Testis (tissue), 3 donors: ENCODE data around the gene CBX3. TPM values are rescaled to one million over a fixed set of nuclear protein-coding genes. Genes with fewer than 3 reads are reported as not detected.
"Not testable (repeated sequence)": the region's sequence is repeated elsewhere in the genome, so short reads cannot be mapped to it uniquely, and the experiment has no call there.

Experiments used
- DNase-seq: peaks from one replicate; pipeline ENCODE4 v3.0.0-alpha.2; 2019
- H3K27ac ChIP-seq, 2 donors: fragments of 200-600 bp; sonication (generic); one replicate each; pipeline ENCODE4 v1.5.1; 2019
- H3K27me3 ChIP-seq: fragments of 200-600 bp; sonication (generic); one replicate; pipeline ENCODE4 v1.5.1; 2019
- H3K36me3 ChIP-seq: fragments of 200-600 bp; sonication (generic); one replicate; pipeline ENCODE4 v1.5.1; 2017; ENCODE audit warnings: low read depth; ENCODE audit errors: missing control alignments
- H3K4me1 ChIP-seq: fragments of 200-600 bp; sonication (generic); one replicate; pipeline ENCODE4 v1.5.1; 2019
- H3K4me3 ChIP-seq, 2 donors: fragments of 200-600 bp; sonication (generic); one replicate each; pipeline ENCODE4 v1.5.1; 2017 to 2019
- H3K9me3 ChIP-seq: fragments of 200-600 bp; sonication (generic); one replicate; pipeline ENCODE4 v1.5.1; 2017
- POLR2A ChIP-seq: fragments of 450-650 bp; IDR thresholded peaks from one replicate; pipeline ENCODE4 v1.6.1; 2017; ENCODE audit warnings: antibody characterized with exemption, mild to moderate bottlenecking, moderate library complexity
- WGBS, 2 donors: methylation state at CpG; one replicate each; pipeline ENCODE4 v1.1.5; 2018; 5-methylcytosine and 5-hydroxymethylcytosine counted together
- intact Hi-C: fragments of 100-400 bp; cut with DNase I; formaldehyde crosslinking; loops from one replicate; pipeline ENCODE4 v1.15.1; 2023; ENCODE audit warnings: low total_unique reads
- polyA plus RNA-seq: library from polyadenylated mRNA; stranded (reverse); fragments of 350-450 nt; fragmentation: Illumina TruSeq; extraction: RNeasy Lipid Tissue Mini Kit (QIAGEN cat#74804); gene quantifications from one replicate; pipeline ENCODE4 v1.2.3, GENCODE V29; 2014; ENCODE audit warnings: low read depth, low replicate concordance; ENCODE audit not compliant: insufficient read depth
- total RNA-seq, 2 donors: library from RNA; depleted of rRNA; stranded (reverse); fragments of >200 nt; gene quantifications; one replicate each; pipeline ENCODE4 v1.2.3, GENCODE V29; 2016
- TF ChIP-seq, protein P1 (sequence below), 3 experiments: fragments of 450-650 bp in 2 of 3; fragments of 200-600 bp in 1 of 3; sonication (generic) in 1 of 3; IDR thresholded peaks; one replicate each; pipeline ENCODE4 v1.5.1; 2016 to 2019; ENCODE audit warnings: antibody characterized with exemption in 3 of 3, mild to moderate bottlenecking in 2 of 3, moderate library complexity in 1 of 3

Gene CBX3
- total and polyA plus RNA-seq, 3 donors from 2014 or later, result 95.7 to 137 (median 116) TPM

- no peak for TF ChIP-seq POLR2A
- TF ChIP-seq, protein P1, sequence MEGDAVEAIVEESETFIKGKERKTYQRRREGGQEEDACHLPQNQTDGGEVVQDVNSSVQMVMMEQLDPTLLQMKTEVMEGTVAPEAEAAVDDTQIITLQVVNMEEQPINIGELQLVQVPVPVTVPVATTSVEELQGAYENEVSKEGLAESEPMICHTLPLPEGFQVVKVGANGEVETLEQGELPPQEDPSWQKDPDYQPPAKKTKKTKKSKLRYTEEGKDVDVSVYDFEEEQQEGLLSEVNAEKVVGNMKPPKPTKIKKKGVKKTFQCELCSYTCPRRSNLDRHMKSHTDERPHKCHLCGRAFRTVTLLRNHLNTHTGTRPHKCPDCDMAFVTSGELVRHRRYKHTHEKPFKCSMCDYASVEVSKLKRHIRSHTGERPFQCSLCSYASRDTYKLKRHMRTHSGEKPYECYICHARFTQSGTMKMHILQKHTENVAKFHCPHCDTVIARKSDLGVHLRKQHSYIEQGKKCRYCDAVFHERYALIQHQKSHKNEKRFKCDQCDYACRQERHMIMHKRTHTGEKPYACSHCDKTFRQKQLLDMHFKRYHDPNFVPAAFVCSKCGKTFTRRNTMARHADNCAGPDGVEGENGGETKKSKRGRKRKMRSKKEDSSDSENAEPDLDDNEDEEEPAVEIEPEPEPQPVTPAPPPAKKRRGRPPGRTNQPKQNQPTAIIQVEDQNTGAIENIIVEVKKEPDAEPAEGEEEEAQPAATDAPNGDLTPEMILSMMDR (IDR thresholded peaks at IDR 0.05), result no peak
- no peaks in the 10 kb centered on the region for H3K36me3 ChIP-seq
- no peaks in the 10 kb centered on the region for H3K27me3 ChIP-seq
- WGBS, 2 donors, result 86 to 88% methylated on average over 6 of the region's 6 CpGs
- no peak overlapping the region for H3K4me3 ChIP-seq
- H3K9me3 ChIP-seq, result no peaks in the 10 kb centered on the region
- no peaks in the 10 kb centered on the region for H3K4me1 ChIP-seq
- intact Hi-C loops, result no loop called here
- no peak for DNase-seq
- no peak overlapping the region for H3K27ac ChIP-seq
These were observed 35.7 kb downstream of the CBX3 start for GRCh38 chr7:26237035-26237807.

- Histone ChIP-seq H3K27me3 (no peaks in the 10 kb centered on the region), H3K4me3 (no peak overlapping the region), H3K36me3 (no peaks in the 10 kb centered on the region), H3K4me1 (no peaks in the 10 kb centered on the region), H3K27ac (no peak overlapping the region), H3K9me3 (no peaks in the 10 kb centered on the region)
- intact Hi-C loops, result no loop called here
- DNase-seq, result no peak
- no peak for TF ChIP-seq POLR2A
- TF ChIP-seq, protein P1 (IDR thresholded peaks at IDR 0.05), result no peak
- 82 to 84% methylated on average over 3 of the region's 3 CpGs for WGBS, 2 donors
These were observed 36.5 kb downstream of the CBX3 start for GRCh38 chr7:26238032-26238431.

GRCh38 chr7:26245150-26245549 lies 43.6 kb downstream of the CBX3 start:
- Histone ChIP-seq H3K27ac (peak overlapping the region; percentile 26 to 47), H3K36me3 (no peaks in the 10 kb centered on the region), H3K9me3 (no peaks in the 10 kb centered on the region), H3K4me1 (no peaks in the 10 kb centered on the region), H3K27me3 (no peaks in the 10 kb centered on the region), H3K4me3 (peak overlapping the region; percentile 20 to 50)
- TF ChIP-seq, protein P1 (IDR thresholded peaks at IDR 0.05), result no peak
- no peak for TF ChIP-seq POLR2A
- DNase-seq, result peak; percentile 40
- intact Hi-C loops, result no loop called here
- WGBS, 2 donors, result 69 to 88% methylated on average over 9 to 13 of the region's 13 CpGs

DNA sequence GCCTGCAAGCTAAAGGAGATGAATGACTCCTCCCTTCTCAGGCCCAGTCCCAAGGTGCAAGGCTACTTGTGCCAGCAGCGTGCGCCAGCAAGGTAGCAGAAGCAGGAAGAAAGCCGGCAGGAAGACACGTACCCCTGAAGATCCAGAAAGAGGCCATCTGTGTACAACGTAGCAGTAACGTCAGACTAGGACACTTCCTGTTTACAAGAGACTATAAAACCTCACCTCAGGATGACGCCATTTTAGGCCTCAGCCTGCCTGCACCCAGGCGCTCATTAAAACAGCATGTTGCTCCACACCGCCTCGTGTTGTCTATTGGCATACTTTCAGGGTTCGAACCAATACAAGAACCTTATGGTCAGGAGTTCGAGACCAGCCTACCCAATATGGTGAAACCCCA lies 48.7 kb downstream of the CBX3 start:
- DNase-seq, result no peak
- Histone ChIP-seq H3K36me3 (no peaks in the 10 kb centered on the region), H3K27ac (no peak overlapping the region), H3K4me1 (no peaks in the 10 kb centered on the region), H3K27me3 (no peaks in the 10 kb centered on the region), H3K9me3 (no peaks in the 10 kb centered on the region), H3K4me3 (no peak overlapping the region)
- intact Hi-C loops, result no loop called here
- WGBS, 2 donors, result 89 to 92% methylated on average over 12 of the region's 12 CpGs
- TF ChIP-seq, protein P1 (IDR thresholded peaks at IDR 0.05), result no peak
- TF ChIP-seq POLR2A, result no peak

GRCh38 chr7:26261866-26262265 lies 60.3 kb downstream of the CBX3 start:
- DNase-seq, H3K4me1 ChIP-seq, H3K27me3 ChIP-seq, intact Hi-C loops, H3K9me3 ChIP-seq, H3K27ac ChIP-seq, H3K36me3 ChIP-seq: not testable (repeated sequence)
- WGBS, 2 donors, result 86% methylated on average over 29 of the region's 29 CpGs; no CpG with 5 or more reads in 1 of the 2 donors
- peak overlapping the region; percentile 24 to 29 for H3K4me3 ChIP-seq

Other genes starting within 250 kb of the CBX3 start
- 1 to 10 TPM; 3.3 to 4.2 TPM for gene NFE2L3, start 49.5 kb upstream of the CBX3 start, total RNA-seq
- 4.2 TPM for gene NFE2L3, start 49.5 kb upstream of the CBX3 start, polyA plus RNA-seq
- gene HNRNPA2B1, start 999 bp upstream of the CBX3 start, total RNA-seq, result 100 to 1,000 TPM; 343 to 372 TPM
- gene HNRNPA2B1, start 999 bp upstream of the CBX3 start, polyA plus RNA-seq, result 659 TPM
- gene SNX10, start 90.1 kb downstream of the CBX3 start, total RNA-seq, result 1 to 10 TPM; 4.4 to 5.6 TPM
- gene SNX10, start 90.1 kb downstream of the CBX3 start, polyA plus RNA-seq, result 6.3 TPM